Loucy (cell line): ENCODE results near the gene LHFPL3.

Source experiments
- H2AFZ ChIP-seq: fragments of 200-600 bp; sonication (generic); 2 replicates; pipeline ENCODE4 v1.6.0; 2016; ENCODE audit warnings: antibody characterized with exemption, mild to moderate bottlenecking, low read length, moderate library complexity
- H3F3A ChIP-seq: fragments of 200-600 bp; 2 replicates; pipeline ENCODE4 v1.6.0; 2016; ENCODE audit warnings: antibody characterized with exemption, low read depth, mild to moderate bottlenecking
- H3K27me3 ChIP-seq: fragments of 200-600 bp; sonication (generic); 2 replicates; pipeline ENCODE4 v1.6.1; 2014; ENCODE audit warnings: low read length, mild to moderate bottlenecking; ENCODE audit not compliant: insufficient read depth, poor library complexity, severe bottlenecking
- H3K36me3 ChIP-seq: fragments of 200-600 bp; sonication (generic); 2 replicates; pipeline ENCODE4 v1.6.1; 2016; ENCODE audit warnings: low read length; ENCODE audit not compliant: insufficient read depth
- H3K4me1 ChIP-seq: fragments of 200-600 bp; sonication (generic); 2 replicates; pipeline ENCODE4 v1.5.1; 2014; ENCODE audit warnings: low read length, mild to moderate bottlenecking; ENCODE audit not compliant: insufficient read depth, poor library complexity, severe bottlenecking
- H3K4me2 ChIP-seq: fragments of 200-600 bp; sonication (generic); 2 replicates; pipeline ENCODE4 v1.6.0; 2014; ENCODE audit warnings: antibody characterized with exemption, low read length, low read depth, mild to moderate bottlenecking; ENCODE audit not compliant: poor library complexity, severe bottlenecking
- H3K4me3 ChIP-seq: fragments of 200-600 bp; sonication (generic); 2 replicates; pipeline ENCODE4 v1.5.1; 2014; ENCODE audit warnings: low read length, mild to moderate bottlenecking, mixed read lengths; ENCODE audit not compliant: poor library complexity, severe bottlenecking
- H3K79me2 ChIP-seq: fragments of 200-600 bp; sonication (generic); 2 replicates; pipeline ENCODE4 v1.6.1; 2014; ENCODE audit warnings: low read length; ENCODE audit not compliant: insufficient read depth
- H3K9ac ChIP-seq: fragments of 200-600 bp; sonication (generic); 2 replicates; pipeline ENCODE4 v1.6.0; 2014; ENCODE audit warnings: mild to moderate bottlenecking, low read depth, low read length, moderate library complexity; ENCODE audit not compliant: poor library complexity, severe bottlenecking
- H3K9me2 ChIP-seq: fragments of 200-600 bp; sonication (generic); replicated peaks from 2 replicates; pipeline ENCODE4 v1.6.1; 2016; ENCODE audit warnings: low read depth, low read length, mixed read lengths
- H3K9me3 ChIP-seq: fragments of 200-600 bp; sonication (generic); 2 replicates; pipeline ENCODE4 v1.6.1; 2014; ENCODE audit warnings: mild to moderate bottlenecking, antibody characterized with exemption, low read length, low read depth; ENCODE audit not compliant: insufficient read depth
- H4K20me1 ChIP-seq: fragments of 200-600 bp; sonication (generic); 2 replicates; pipeline ENCODE4 v1.6.0; 2014; ENCODE audit warnings: antibody characterized with exemption, low read length, mild to moderate bottlenecking; ENCODE audit not compliant: insufficient read depth, poor library complexity, severe bottlenecking
- CTCF ChIP-seq: fragments of 200-600 bp; sonication (generic); conservative IDR thresholded peaks from 2 replicates; pipeline ENCODE4 v1.5.1; 2014; ENCODE audit warnings: mild to moderate bottlenecking, antibody characterized with exemption, low read length
- EZH2phosphoT487 ChIP-seq: fragments of 200-600 bp; IDR thresholded peaks from 2 replicates; pipeline ENCODE4 v1.6.1; 2018; ENCODE audit warnings: antibody characterized with exemption, mild to moderate bottlenecking, moderate library complexity, borderline replicate concordance

Gene LHFPL3

DNA sequence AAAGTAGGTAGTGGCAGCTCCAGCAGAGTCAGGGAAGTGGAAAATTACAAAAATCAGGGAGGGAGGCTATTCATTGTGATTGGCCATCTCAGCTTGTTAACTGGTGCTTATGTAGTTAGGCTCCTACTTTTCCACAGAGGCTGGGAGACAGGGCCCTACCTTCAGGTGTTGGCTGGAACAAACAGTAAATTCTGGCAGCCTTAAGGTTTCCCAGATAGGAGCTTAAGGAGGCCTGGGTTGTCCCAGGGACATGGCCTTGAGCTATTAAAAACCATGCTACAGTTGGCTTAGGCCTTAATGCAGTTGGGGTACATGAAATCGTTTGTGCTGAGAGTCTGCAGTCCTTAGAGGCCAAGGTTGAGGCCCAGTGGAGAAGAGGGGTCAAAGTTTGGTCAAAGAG lies 324.5 kb downstream of the LHFPL3 start:
- H3K4me3 ChIP-seq, result no peak overlapping the region
- no peaks in the 10 kb centered on the region for H3K27me3 ChIP-seq

GRCh38 chr7:104653825-104654401 lies 325.5 kb downstream of the LHFPL3 start:
- Histone ChIP-seq H4K20me1 (no peaks in the 10 kb centered on the region), H3K4me2 (no peak overlapping the region), H3K9me3 (no peaks in the 10 kb centered on the region), H3K9ac (no peak overlapping the region), H3K4me3 (no peak overlapping the region), H3K4me1 (no peaks in the 10 kb centered on the region), H3K9me2 (no peaks in the 10 kb centered on the region), H3K36me3 (no peaks in the 10 kb centered on the region), H3K27me3 (no peaks in the 10 kb centered on the region), H3K79me2 (no peaks in the 10 kb centered on the region), H2AFZ (no peak overlapping the region), H3F3A (no peaks in the 10 kb centered on the region)
- no peak for TF ChIP-seq CTCF

More for the DNA sequence above, 324.5 kb downstream of the LHFPL3 start:
- no peak overlapping the region for H3K9ac ChIP-seq
- H3F3A ChIP-seq, result no peaks in the 10 kb centered on the region
- no peaks in the 10 kb centered on the region for H3K9me2 ChIP-seq
- H3K9me3 ChIP-seq, result no peaks in the 10 kb centered on the region
- no peak overlapping the region for H3K4me2 ChIP-seq
- TF ChIP-seq CTCF (no peak), EZH2phosphoT487 (no peak)
- H3K4me1 ChIP-seq, result no peaks in the 10 kb centered on the region
- H4K20me1 ChIP-seq, result no peaks in the 10 kb centered on the region
- H2AFZ ChIP-seq, result no peak overlapping the region
- H3K79me2 ChIP-seq, result no peaks in the 10 kb centered on the region
- no peaks in the 10 kb centered on the region for H3K36me3 ChIP-seq

DNA sequence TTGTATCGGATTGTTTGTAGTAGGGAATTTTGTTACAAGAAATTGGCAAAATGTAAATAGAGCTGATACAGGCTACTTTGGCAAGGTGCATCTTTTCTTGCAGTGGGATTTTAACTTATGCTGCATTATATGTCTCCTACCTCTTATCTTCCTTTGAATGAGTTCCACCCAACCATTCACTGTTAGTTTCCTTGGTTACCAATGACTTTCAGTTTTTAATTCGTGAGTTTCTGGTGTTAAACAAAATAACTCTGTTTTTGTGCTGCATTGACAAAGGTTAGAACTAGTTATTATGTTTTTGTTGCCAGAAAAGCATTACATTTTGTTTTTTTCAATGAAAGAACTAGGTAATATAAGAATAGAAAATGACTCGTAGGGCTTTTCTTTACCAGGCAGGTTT lies 327.2 kb downstream of the LHFPL3 start:
- H3K9ac ChIP-seq, result no peak overlapping the region
- no peaks in the 10 kb centered on the region for H3K79me2 ChIP-seq
- H3K4me2 ChIP-seq, result no peak overlapping the region
- no peak overlapping the region for H3K4me3 ChIP-seq
- no peaks in the 10 kb centered on the region for H3K36me3 ChIP-seq
- no peaks in the 10 kb centered on the region for H4K20me1 ChIP-seq
- no peaks in the 10 kb centered on the region for H3K9me3 ChIP-seq
- H3K27me3 ChIP-seq, result no peaks in the 10 kb centered on the region
- H3K4me1 ChIP-seq, result no peaks in the 10 kb centered on the region
- H3K9me2 ChIP-seq, result no peaks in the 10 kb centered on the region
- TF ChIP-seq CTCF (no peak), EZH2phosphoT487 (no peak)
- no peak overlapping the region for H2AFZ ChIP-seq
- H3F3A ChIP-seq, result no peaks in the 10 kb centered on the region
